ENCODE results near the gene MARK1. TPM values are rescaled to one million over a fixed set of nuclear protein-coding genes. Genes with fewer than 3 reads are reported as not detected.

Gene MARK1
- total and polyA plus RNA-seq, 2 experiments from 2014 or later, result 11.1 to 13.6 TPM

- TF ChIP-seq REST (IDR thresholded peaks at IDR 0.05; ENCODE audit: unreplicated experiment) (no peak), CTCF (conservative IDR thresholded peaks at IDR 0.05; ENCODE audit: low read depth in 2 of 2) (no peak)
Measured at GRCh38 chr1:220677251-220677650, 149.3 kb downstream of the MARK1 start (continued).

- Histone ChIP-seq H3K4me1 (ENCODE audit: insufficient read depth) (no peaks in the 10 kb centered on the region), H2AFZ (no peak overlapping the region), H3K4me2 (no peak overlapping the region), H3K79me2 (replicated peaks; ENCODE audit: insufficient read depth) (no peaks in the 10 kb centered on the region), H3K27ac (ENCODE audit: low read depth) (no peak overlapping the region), H3K27me3 (ENCODE audit: insufficient read depth) (no peaks in the 10 kb centered on the region), H3K9me2 (ENCODE audit: insufficient read depth) (no peaks in the 10 kb centered on the region), H3K4me3 (no peak overlapping the region), H3F3A (replicated peaks; ENCODE audit: low read depth) (no peaks in the 10 kb centered on the region), H4K20me1 (replicated peaks; ENCODE audit: insufficient read depth) (no peaks in the 10 kb centered on the region), H3K36me3 (ENCODE audit: insufficient read depth) (no peaks in the 10 kb centered on the region)
- no peaks in the 10 kb centered on the region for H3K9me3 Mint-ChIP-seq
- ATAC-seq (peak; percentile 94), DNase-seq (ENCODE audit: low spot score) (peak; percentile 77)
- no peak overlapping the region for H3K27ac Mint-ChIP-seq
- peaks cover 3% of the 10 kb centered on the region; the same call in 1 of the 3 replicates for H3K4me1 Mint-ChIP-seq
- no peak overlapping the region for H3K4me3 Mint-ChIP-seq
- H3K36me3 Mint-ChIP-seq (ENCODE audit: low read depth), result no peaks in the 10 kb centered on the region
- TF ChIP-seq ZNF331 (CRISPR knock-in tag; IDR thresholded peaks at IDR 0.05; ENCODE audit: low read depth), result no peak
- peak; percentile 70 to 80 for TF ChIP-seq CTCF (conservative IDR thresholded peaks at IDR 0.05; ENCODE audit: low read depth in 2 of 2)
- TF ChIP-seq ZNF462 (CRISPR knock-in tag; IDR thresholded peaks at IDR 0.05), result no peak
- TF ChIP-seq EZH2 (IDR thresholded peaks at IDR 0.05; ENCODE audit: low read depth, unreplicated experiment), result no peak
- no peaks in the 10 kb centered on the region for H3K27me3 Mint-ChIP-seq (ENCODE audit: insufficient read depth, low read depth, poor library complexity)
Measured at GRCh38 chr1:220680085-220680687, 152.2 kb downstream of the MARK1 start.
